ENCODE results near the gene GALT. TPM values are rescaled to one million over a fixed set of nuclear protein-coding genes. Genes with fewer than 3 reads are reported as not detected.

GALT gene
- total and polyA plus RNA-seq, 2 of the 13 experiments (the other 11 are each of a cell fraction or from before 2014, with no cell fraction given), result 40.4 to 46.3 TPM

DNA sequence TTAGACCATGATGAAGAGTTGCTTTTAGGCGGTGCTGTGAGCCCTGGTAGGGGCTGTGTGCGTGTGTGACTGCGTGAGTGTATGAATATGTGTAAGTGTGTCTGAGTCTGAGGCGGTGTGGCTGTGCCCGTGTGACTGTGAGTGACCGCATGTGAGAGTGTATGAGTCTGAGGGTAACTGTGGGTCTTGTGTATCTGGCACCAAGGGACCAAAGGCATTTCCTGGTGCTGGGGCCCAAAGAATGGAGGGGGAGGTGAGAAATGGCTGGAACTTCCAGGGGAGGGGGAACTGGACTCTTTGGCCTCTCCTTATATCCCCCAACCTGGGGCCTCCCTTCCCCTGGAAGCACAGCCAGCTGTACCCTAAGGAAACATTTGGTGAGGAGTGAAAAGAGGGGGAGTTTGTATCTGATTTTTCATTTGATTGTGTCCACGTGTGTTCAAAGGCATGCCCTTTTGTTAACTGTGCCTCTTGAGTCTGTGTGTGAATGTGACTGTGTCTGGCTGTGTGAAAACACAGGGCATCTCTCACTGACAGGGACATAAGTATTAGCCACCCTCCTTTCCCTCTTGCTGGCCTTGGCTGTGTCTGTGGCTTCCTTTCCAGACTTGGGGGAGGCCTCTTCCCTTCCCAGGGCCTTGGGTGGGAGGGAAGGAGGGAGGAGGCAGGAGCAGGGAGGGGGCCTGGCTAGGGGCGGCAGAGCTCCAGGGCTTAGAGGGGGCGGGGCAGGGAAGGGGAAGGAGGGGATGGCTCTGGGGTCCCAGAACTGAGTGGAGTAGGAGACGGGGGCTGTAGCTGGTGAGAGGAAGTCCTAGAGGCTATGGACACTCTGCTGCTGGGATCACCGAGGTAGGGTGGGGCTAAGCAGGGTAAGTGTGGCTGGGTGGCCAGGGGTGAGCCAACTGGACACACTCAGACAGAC is 6.9 kb downstream of the GALT start:
- in situ Hi-C loops (cut with HindIII; ENCODE audit: extremely low pct_ligation_motif_present, low pct_unique_long_range_greater_than_20kb), result no loop called here
- Histone ChIP-seq H4K20me1 (ENCODE audit: insufficient read depth, low read length) (no peaks in the 10 kb centered on the region), H3K4me2 (ENCODE audit: low read depth, low read length) (peak overlapping the region; percentile 100), H3K9ac (ENCODE audit: insufficient read depth, low read depth, low read length) (peak overlapping the region; percentile 53; the same call in 1 of the 2 replicates), H3K79me2 (ENCODE audit: insufficient read depth, low read length) (peaks cover 3% of the 10 kb centered on the region), H3K27ac (ENCODE audit: extremely low read length, insufficient read depth, low read length) (no peak overlapping the region), H3K4me3 (replicated peaks in 1 of 3; ENCODE audit: insufficient read depth in 1 of 3, low read depth in 2 of 3, low read length in 3 of 3) (peak overlapping the region in 1 of 3 experiments; percentile 67; a peak in 2 of 6 replicates), H2AFZ (ENCODE audit: low read length) (no peak overlapping the region), H3K4me1 (ENCODE audit: insufficient read depth, low read length) (peaks cover 46% of the 10 kb centered on the region), H3K9me3 (ENCODE audit: low read length) (no peaks in the 10 kb centered on the region), H3K27me3 (ENCODE audit: control insufficient read depth in 1 of 2, insufficient read depth in 2 of 2, low read length in 2 of 2) (no peaks in the 10 kb centered on the region; a peak in 3 of 5 replicates), H3K36me3 (replicated peaks in 1 of 2; ENCODE audit: control insufficient read depth in 1 of 2, insufficient read depth in 2 of 2, low read length in 2 of 2) (peaks cover 8 to 15% of the 10 kb centered on the region in 2 experiments)
- 15% methylated on average over 10 of the region's 11 CpGs for WGBS (ENCODE audit: low lambda C conversion rate)
- FAIRE-seq (no peak), DNase-seq (ENCODE audit: low spot score) (no peak), ATAC-seq (peak; percentile 3)
- no TSS peak for BruUV-seq (replicated peaks)
- ChIA-PET POLR2A (interaction anchor here (1.0 to 3.1 kb wide), 3 partner anchors 9 to 16 kb away, joined by 4 to 29 read pairs (median 5); partner anchors contain the start of genes CCL27 and SIGMAR1), CTCF (ENCODE audit: low intra/inter-chr PET ratio, low total read pairs) (no interaction called here)
- TF ChIP-seq ZNF20 (CRISPR knock-in tag; IDR thresholded peaks at IDR 0.05), result no peak
- TF ChIP-seq, protein P1, sequence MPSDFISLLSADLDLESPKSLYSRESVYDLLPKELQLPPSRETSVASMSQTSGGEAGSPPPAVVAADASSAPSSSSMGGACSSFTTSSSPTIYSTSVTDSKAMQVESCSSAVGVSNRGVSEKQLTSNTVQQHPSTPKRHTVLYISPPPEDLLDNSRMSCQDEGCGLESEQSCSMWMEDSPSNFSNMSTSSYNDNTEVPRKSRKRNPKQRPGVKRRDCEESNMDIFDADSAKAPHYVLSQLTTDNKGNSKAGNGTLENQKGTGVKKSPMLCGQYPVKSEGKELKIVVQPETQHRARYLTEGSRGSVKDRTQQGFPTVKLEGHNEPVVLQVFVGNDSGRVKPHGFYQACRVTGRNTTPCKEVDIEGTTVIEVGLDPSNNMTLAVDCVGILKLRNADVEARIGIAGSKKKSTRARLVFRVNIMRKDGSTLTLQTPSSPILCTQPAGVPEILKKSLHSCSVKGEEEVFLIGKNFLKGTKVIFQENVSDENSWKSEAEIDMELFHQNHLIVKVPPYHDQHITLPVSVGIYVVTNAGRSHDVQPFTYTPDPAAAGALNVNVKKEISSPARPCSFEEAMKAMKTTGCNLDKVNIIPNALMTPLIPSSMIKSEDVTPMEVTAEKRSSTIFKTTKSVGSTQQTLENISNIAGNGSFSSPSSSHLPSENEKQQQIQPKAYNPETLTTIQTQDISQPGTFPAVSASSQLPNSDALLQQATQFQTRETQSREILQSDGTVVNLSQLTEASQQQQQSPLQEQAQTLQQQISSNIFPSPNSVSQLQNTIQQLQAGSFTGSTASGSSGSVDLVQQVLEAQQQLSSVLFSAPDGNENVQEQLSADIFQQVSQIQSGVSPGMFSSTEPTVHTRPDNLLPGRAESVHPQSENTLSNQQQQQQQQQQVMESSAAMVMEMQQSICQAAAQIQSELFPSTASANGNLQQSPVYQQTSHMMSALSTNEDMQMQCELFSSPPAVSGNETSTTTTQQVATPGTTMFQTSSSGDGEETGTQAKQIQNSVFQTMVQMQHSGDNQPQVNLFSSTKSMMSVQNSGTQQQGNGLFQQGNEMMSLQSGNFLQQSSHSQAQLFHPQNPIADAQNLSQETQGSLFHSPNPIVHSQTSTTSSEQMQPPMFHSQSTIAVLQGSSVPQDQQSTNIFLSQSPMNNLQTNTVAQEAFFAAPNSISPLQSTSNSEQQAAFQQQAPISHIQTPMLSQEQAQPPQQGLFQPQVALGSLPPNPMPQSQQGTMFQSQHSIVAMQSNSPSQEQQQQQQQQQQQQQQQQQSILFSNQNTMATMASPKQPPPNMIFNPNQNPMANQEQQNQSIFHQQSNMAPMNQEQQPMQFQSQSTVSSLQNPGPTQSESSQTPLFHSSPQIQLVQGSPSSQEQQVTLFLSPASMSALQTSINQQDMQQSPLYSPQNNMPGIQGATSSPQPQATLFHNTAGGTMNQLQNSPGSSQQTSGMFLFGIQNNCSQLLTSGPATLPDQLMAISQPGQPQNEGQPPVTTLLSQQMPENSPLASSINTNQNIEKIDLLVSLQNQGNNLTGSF (CRISPR knock-in tag; IDR thresholded peaks at IDR 0.05), result no peak
- no peak for TF ChIP-seq RBM39 (IDR thresholded peaks at IDR 0.05; ENCODE audit: low read depth, low read length, poor library complexity, severe bottlenecking)
- TF ChIP-seq, protein P2, sequence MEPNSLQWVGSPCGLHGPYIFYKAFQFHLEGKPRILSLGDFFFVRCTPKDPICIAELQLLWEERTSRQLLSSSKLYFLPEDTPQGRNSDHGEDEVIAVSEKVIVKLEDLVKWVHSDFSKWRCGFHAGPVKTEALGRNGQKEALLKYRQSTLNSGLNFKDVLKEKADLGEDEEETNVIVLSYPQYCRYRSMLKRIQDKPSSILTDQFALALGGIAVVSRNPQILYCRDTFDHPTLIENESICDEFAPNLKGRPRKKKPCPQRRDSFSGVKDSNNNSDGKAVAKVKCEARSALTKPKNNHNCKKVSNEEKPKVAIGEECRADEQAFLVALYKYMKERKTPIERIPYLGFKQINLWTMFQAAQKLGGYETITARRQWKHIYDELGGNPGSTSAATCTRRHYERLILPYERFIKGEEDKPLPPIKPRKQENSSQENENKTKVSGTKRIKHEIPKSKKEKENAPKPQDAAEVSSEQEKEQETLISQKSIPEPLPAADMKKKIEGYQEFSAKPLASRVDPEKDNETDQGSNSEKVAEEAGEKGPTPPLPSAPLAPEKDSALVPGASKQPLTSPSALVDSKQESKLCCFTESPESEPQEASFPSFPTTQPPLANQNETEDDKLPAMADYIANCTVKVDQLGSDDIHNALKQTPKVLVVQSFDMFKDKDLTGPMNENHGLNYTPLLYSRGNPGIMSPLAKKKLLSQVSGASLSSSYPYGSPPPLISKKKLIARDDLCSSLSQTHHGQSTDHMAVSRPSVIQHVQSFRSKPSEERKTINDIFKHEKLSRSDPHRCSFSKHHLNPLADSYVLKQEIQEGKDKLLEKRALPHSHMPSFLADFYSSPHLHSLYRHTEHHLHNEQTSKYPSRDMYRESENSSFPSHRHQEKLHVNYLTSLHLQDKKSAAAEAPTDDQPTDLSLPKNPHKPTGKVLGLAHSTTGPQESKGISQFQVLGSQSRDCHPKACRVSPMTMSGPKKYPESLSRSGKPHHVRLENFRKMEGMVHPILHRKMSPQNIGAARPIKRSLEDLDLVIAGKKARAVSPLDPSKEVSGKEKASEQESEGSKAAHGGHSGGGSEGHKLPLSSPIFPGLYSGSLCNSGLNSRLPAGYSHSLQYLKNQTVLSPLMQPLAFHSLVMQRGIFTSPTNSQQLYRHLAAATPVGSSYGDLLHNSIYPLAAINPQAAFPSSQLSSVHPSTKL (CRISPR knock-in tag; IDR thresholded peaks at IDR 0.05), result no peak
- TF ChIP-seq POLR2A (IDR thresholded peaks at IDR 0.05; ENCODE audit: insufficient read depth in 1 of 2, low read depth in 2 of 2, low read length in 2 of 2), result peak in 1 of 2 experiments; percentile 12; a peak in 1 of 4 replicates
- TF ChIP-seq JDP2 (CRISPR knock-in tag; IDR thresholded peaks at IDR 0.05; ENCODE audit: borderline replicate concordance), result no peak
- intact Hi-C loops (cut with micrococcal nuclease; ENCODE audit: unreplicated experiment), result no loop called here

Measured in HepG2 (cell line).